Naive B cell (primary cell): Measurements from ENCODE around the gene PRPF8. TPM values are rescaled to one million over a fixed set of nuclear protein-coding genes. Genes with fewer than 3 reads are reported as not detected.

ENCODE experiments used
- ATAC-seq, 2 donors: fragments of 150-1000 bp; cut with Tn5 transposase; 2 replicates each; pipeline ENCODE4 v1.10.0; 2021; ENCODE audit warnings: low read depth in 2 of 2, mild to moderate bottlenecking in 2 of 2, moderate library complexity in 2 of 2
- DNase-seq: peaks from one replicate; pipeline ENCODE4 v3.0.0; 2022
- H3K27ac Mint-ChIP-seq, 6 donors: one replicate each; pipeline ENCODE4 v1.8.0; 2020 to 2022; ENCODE audit warnings: mild to moderate bottlenecking in 6 of 6, mixed read lengths in 6 of 6, moderate library complexity in 5 of 6, inconsistent platforms in 2 of 6
- H3K27me3 Mint-ChIP-seq, 3 donors: one replicate each; pipeline ENCODE4 v1.8.0; 2021 to 2022; ENCODE audit warnings: mixed read lengths in 3 of 3, mild to moderate bottlenecking in 1 of 3
- H3K36me3 Mint-ChIP-seq, 2 donors: one replicate each; pipeline ENCODE4 v1.8.0; 2020 to 2022; ENCODE audit warnings: mixed read lengths in 2 of 2, inconsistent platforms in 1 of 2, mild to moderate bottlenecking in 1 of 2
- H3K4me1 Mint-ChIP-seq, 3 donors: one replicate each; pipeline ENCODE4 v1.8.0; 2020 to 2022; ENCODE audit warnings: mixed read lengths in 3 of 3, inconsistent platforms in 1 of 3, mild to moderate bottlenecking in 1 of 3, moderate library complexity in 1 of 3
- H3K4me3 Mint-ChIP-seq, 8 donors: one replicate each; pipeline ENCODE4 v1.8.0; 2020 to 2022; ENCODE audit warnings: mild to moderate bottlenecking in 8 of 8, mixed read lengths in 8 of 8, moderate library complexity in 8 of 8, inconsistent platforms in 2 of 8
- H3K9me3 Mint-ChIP-seq, 7 donors: one replicate each; pipeline ENCODE4 v1.8.0; 2020 to 2022; ENCODE audit warnings: mixed read lengths in 7 of 7, mild to moderate bottlenecking in 5 of 7, inconsistent platforms in 2 of 7, moderate library complexity in 1 of 7
- polyA plus RNA-seq, 6 donors: library from polyadenylated mRNA; unstranded; fragments of 300-500 nt; fragmentation: Illumina TruSeq; gene quantifications; one replicate each; pipeline ENCODE4 v1.2.3, GENCODE V29; 2021; ENCODE audit warnings: low read depth in 6 of 6

The PRPF8 gene
- polyA plus RNA-seq, 6 donors from 2014 or later, result 54.2 to 184 (median 139) TPM

- ATAC-seq (peak; percentile 24 to 25), DNase-seq (peak; percentile 77)
- Mint-ChIP-seq H3K4me1 (peaks cover 36 to 53% (median 48%) of the 10 kb centered on the region in 3 donors), H3K4me3 (peak overlapping the region; percentile 81 to 93 (median 89)), H3K36me3 (no peaks in the 10 kb centered on the region), H3K27me3 (no peaks in the 10 kb centered on the region), H3K27ac (peak overlapping the region; percentile 69 to 95 (median 84)), H3K9me3 (peaks cover 0 to 3% (median 0%) of the 10 kb centered on the region in 7 donors)
Measured at GRCh38 chr17:1629504-1630310, 55.0 kb downstream of the PRPF8 start.

GRCh38 chr17:1628856-1629503 is 55.7 kb downstream of the PRPF8 start:
- peak; percentile 69 to 71 for ATAC-seq
- Mint-ChIP-seq H3K36me3 (no peaks in the 10 kb centered on the region), H3K9me3 (peaks cover 0 to 3% (median 0%) of the 10 kb centered on the region in 7 donors), H3K27me3 (no peaks in the 10 kb centered on the region), H3K4me1 (peaks cover 36 to 59% (median 51%) of the 10 kb centered on the region in 3 donors), H3K27ac (peak overlapping the region; percentile 92 to 98 (median 96)), H3K4me3 (peak overlapping the region; percentile 88 to 99 (median 94))
- peak; percentile 89 for DNase-seq

- Mint-ChIP-seq H3K27ac (peak within 1 kb of the TSS; percentile 92 to 98 (median 96)), H3K36me3 (no peaks in the 10 kb centered on the region), H3K9me3 (peaks cover 0 to 3% (median 0%) of the 10 kb centered on the region in 7 donors), H3K4me3 (peak within 1 kb of the TSS; percentile 88 to 99 (median 96)), H3K4me1 (peaks cover 39 to 63% (median 51%) of the 10 kb centered on the region in 3 donors), H3K27me3 (no peaks in the 10 kb centered on the region)
- DNase-seq, result peak; percentile 86
- ATAC-seq, result peak; percentile 64
Measured at GRCh38 chr17:1627982-1628855, 56.4 kb downstream of the PRPF8 start, which contains the start of gene SLC43A2. Gene SLC43A2 (minus strand): TSS chr17:1628834. CDS start chr17:1627874, 960 bp downstream.

- Mint-ChIP-seq H3K4me3 (peak overlapping the region; percentile 88 to 99 (median 96)), H3K27me3 (no peaks in the 10 kb centered on the region), H3K27ac (peak overlapping the region; percentile 93 to 97 (median 94)), H3K36me3 (no peaks in the 10 kb centered on the region), H3K9me3 (peaks cover 0 to 3% (median 0%) of the 10 kb centered on the region in 7 donors), H3K4me1 (peaks cover 39 to 62% (median 51%) of the 10 kb centered on the region in 3 donors)
- peak; percentile 74 for DNase-seq
- ATAC-seq, result peak; percentile 33 to 39
Measured at GRCh38 chr17:1627182-1627981, 57.3 kb downstream of the PRPF8 start.

GRCh38 chr17:1626333-1626732 is 58.3 kb downstream of the PRPF8 start:
- Mint-ChIP-seq H3K4me3 (peak overlapping the region; percentile 88 to 99 (median 96)), H3K4me1 (peaks cover 33 to 52% (median 44%) of the 10 kb centered on the region in 3 donors), H3K27ac (peak overlapping the region in 4 of 6 donors; percentile 60 to 93 (median 70)), H3K9me3 (peaks cover 0 to under 1% (median 0%) of the 10 kb centered on the region in 7 donors), H3K27me3 (no peaks in the 10 kb centered on the region), H3K36me3 (no peaks in the 10 kb centered on the region)
- no peak for DNase-seq
- no peak for ATAC-seq

GRCh38 chr17:1625581-1625980 is 59.1 kb downstream of the PRPF8 start:
- peak overlapping the region; percentile 58 to 99 (median 90) for H3K4me3 Mint-ChIP-seq
- H3K27ac Mint-ChIP-seq, result peak overlapping the region in 4 of 6 donors; percentile 47 to 93 (median 70)
- peaks cover 32 to 46% (median 43%) of the 10 kb centered on the region in 3 donors for H3K4me1 Mint-ChIP-seq
- H3K36me3 Mint-ChIP-seq, result no peaks in the 10 kb centered on the region
- DNase-seq, result no peak
- ATAC-seq, result no peak
- H3K9me3 Mint-ChIP-seq, result no peaks in the 10 kb centered on the region
- no peaks in the 10 kb centered on the region for H3K27me3 Mint-ChIP-seq

DNA sequence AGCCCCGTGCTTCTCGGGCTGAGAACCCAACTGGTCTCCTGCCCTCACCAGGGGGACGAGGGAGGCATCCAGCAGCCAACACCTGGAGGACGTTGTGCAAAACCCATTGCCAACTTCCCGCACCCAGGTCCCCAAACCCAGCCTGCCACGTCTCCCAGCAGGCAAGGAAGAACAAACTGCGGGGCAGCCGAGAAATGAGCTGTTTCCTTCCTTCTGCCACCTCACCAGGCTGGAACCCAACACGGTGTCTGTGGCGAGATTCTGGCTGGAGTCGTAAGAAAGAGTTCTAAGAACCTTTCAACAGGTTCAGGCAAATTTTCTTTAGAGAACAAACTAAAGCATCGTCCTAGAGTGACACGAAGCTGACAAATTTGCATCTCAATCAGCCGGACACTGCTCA is 59.6 kb downstream of the PRPF8 start:
- DNase-seq, result no peak
- Mint-ChIP-seq H3K4me3 (peak overlapping the region in 6 of 8 donors; percentile 62 to 99 (median 90)), H3K36me3 (no peaks in the 10 kb centered on the region), H3K27ac (no peak overlapping the region), H3K4me1 (peaks cover 28 to 41% (median 38%) of the 10 kb centered on the region in 3 donors), H3K9me3 (no peaks in the 10 kb centered on the region), H3K27me3 (no peaks in the 10 kb centered on the region)
- no peak for ATAC-seq

DNA sequence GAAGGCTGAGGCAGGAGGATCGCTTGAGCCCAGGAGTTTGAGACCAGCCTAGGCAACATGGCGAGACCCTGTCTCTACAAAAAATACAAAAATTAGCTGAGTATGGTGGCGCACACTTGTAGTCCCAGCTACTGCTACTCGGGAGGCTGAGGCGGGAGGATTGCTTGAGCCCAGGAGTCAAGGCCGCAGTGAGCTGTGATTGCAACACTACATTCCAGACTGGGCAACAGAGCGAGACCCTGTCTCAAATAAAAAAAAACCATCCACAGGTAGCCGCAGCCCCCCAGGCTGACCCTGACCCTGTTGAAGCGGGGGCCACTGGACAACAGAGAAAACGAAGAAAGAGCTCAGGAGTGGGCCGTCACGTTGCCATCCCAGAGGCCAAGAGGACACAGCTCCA is 60.0 kb downstream of the PRPF8 start:
- Mint-ChIP-seq H3K4me1 (peaks cover 25 to 38% (median 37%) of the 10 kb centered on the region in 3 donors), H3K27me3 (no peaks in the 10 kb centered on the region), H3K4me3 (peak overlapping the region in 4 of 8 donors; percentile 20 to 53 (median 46)), H3K36me3 (no peaks in the 10 kb centered on the region), H3K27ac (peak overlapping the region in 2 of 6 donors; percentile 76 to 77), H3K9me3 (no peaks in the 10 kb centered on the region)
- no peak for ATAC-seq
- DNase-seq, result no peak

- Mint-ChIP-seq H3K4me3 (no peak overlapping the region), H3K4me1 (peaks cover 27 to 47% (median 41%) of the 10 kb centered on the region in 3 donors), H3K9me3 (no peaks in the 10 kb centered on the region), H3K27ac (no peak overlapping the region), H3K27me3 (no peaks in the 10 kb centered on the region), H3K36me3 (no peaks in the 10 kb centered on the region)
- ATAC-seq (no peak), DNase-seq (no peak)
Measured at GRCh38 chr17:1623057-1623630, 61.5 kb downstream of the PRPF8 start.

DNA sequence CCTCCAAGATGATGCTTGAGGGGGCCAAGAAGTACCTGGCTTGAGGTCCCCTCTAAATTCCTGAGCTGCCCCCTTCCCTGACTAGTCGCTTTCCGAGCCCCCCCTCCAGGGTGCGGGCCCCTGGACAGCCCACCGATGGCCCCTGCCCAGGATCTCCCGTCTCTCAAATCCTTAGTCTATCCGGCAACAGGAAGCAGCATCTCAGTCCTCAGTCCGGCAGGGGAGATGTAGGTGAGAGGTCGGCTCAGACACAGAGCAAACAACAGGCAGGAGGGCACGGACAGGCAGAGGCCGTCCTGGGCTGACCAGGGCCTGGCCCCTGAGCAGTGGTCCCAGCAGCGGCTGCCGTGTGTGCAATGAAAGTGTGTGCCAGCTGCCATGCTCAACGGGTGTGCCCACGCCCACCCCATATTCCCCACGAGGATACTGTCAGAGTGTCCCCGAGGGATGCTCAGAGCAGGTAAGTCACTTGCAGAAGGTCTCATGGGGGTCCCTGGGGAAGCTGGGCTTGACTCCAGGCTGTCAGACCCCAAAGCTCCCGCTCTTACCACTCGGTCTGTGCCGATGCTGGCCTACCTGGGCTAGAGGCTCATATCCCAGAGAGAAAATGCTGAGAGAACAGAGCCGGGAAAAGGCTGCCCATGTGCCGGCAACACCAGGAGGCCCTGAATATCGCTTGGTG is 63.3 kb downstream of the PRPF8 start:
- H3K27ac Mint-ChIP-seq, result peak overlapping the region in 3 of 6 donors; percentile 4 to 27 (median 15)
- no peaks in the 10 kb centered on the region for H3K36me3 Mint-ChIP-seq
- H3K9me3 Mint-ChIP-seq, result no peaks in the 10 kb centered on the region
- ATAC-seq (no peak), DNase-seq (no peak)
- peaks cover 21 to 40% (median 37%) of the 10 kb centered on the region in 3 donors for H3K4me1 Mint-ChIP-seq
- H3K27me3 Mint-ChIP-seq, result no peaks in the 10 kb centered on the region
- H3K4me3 Mint-ChIP-seq, result no peak overlapping the region

- no peaks in the 10 kb centered on the region for H3K9me3 Mint-ChIP-seq
- DNase-seq (no peak), ATAC-seq (no peak)
- no peaks in the 10 kb centered on the region for H3K27me3 Mint-ChIP-seq
- peaks cover 13 to 31% (median 28%) of the 10 kb centered on the region in 3 donors for H3K4me1 Mint-ChIP-seq
- no peak overlapping the region for H3K4me3 Mint-ChIP-seq
- H3K27ac Mint-ChIP-seq, result peak overlapping the region in 1 of 6 donors; percentile 4
- no peaks in the 10 kb centered on the region for H3K36me3 Mint-ChIP-seq
Measured at GRCh38 chr17:1620486-1620885, 64.2 kb downstream of the PRPF8 start.
